Transverse colon (tissue), 4 donors: ENCODE data around the gene KLRF1.

Source experiments
- CTCF ChIP-seq, 5 experiments: fragments of 200-600 bp in 3 of 5; fragments of 450-650 bp in 2 of 5; sonication (generic) in 3 of 5; IDR thresholded peaks; 1 replicate in 2 of 5; 2 replicates in 3 of 5; pipeline ENCODE4 v1.5.1; 2016 to 2017; ENCODE audit warnings: antibody characterized with exemption in 5 of 5, inconsistent platforms in 3 of 5, mild to moderate bottlenecking in 2 of 5, moderate library complexity in 1 of 5
- EP300 ChIP-seq: sonication (generic); formaldehyde crosslinking; IDR thresholded peaks from one replicate; pipeline ENCODE4 v1.6.1; 2017; ENCODE audit warnings: antibody characterized with exemption, low read depth
- POLR2A ChIP-seq: fragments of 450-650 bp; IDR thresholded peaks from one replicate; pipeline ENCODE4 v1.6.1; 2016; ENCODE audit warnings: antibody characterized with exemption, mild to moderate bottlenecking, moderate library complexity
- POLR2AphosphoS5 ChIP-seq, 3 donors: sonication (generic); formaldehyde crosslinking; IDR thresholded peaks; one replicate each; pipeline ENCODE4 v1.6.1; 2016; ENCODE audit warnings: antibody characterized with exemption in 3 of 3

GRCh38 chr12:9811621-9812020, 15.7 kb upstream of the KLRF1 start:
- TF ChIP-seq POLR2A (no peak), CTCF (IDR thresholded peaks at IDR 0.05) (no peak), POLR2AphosphoS5 (IDR thresholded peaks at IDR 0.05) (no peak), EP300 (no peak)
